ENCODE measurements around the gene TRMT1. TPM values are rescaled to one million over a fixed set of nuclear protein-coding genes. Genes with fewer than 3 reads are reported as not detected.
"Not testable (repeated sequence)": the region's sequence is repeated elsewhere in the genome, so short reads cannot be mapped to it uniquely, and the experiment has no call there.

Gene TRMT1
- total RNA-seq (20.3 and 21.8 TPM in 2 replicates), polyA plus RNA-seq (12.2 and 17.9 TPM in 2 replicates), polyA minus RNA-seq (ENCODE audit: low replicate concordance) (24.9 and 36.2 TPM in 2 replicates)
- 12.4 and 24.1 TPM in 2 replicates for polyA plus RNA-seq (2012)

DNA sequence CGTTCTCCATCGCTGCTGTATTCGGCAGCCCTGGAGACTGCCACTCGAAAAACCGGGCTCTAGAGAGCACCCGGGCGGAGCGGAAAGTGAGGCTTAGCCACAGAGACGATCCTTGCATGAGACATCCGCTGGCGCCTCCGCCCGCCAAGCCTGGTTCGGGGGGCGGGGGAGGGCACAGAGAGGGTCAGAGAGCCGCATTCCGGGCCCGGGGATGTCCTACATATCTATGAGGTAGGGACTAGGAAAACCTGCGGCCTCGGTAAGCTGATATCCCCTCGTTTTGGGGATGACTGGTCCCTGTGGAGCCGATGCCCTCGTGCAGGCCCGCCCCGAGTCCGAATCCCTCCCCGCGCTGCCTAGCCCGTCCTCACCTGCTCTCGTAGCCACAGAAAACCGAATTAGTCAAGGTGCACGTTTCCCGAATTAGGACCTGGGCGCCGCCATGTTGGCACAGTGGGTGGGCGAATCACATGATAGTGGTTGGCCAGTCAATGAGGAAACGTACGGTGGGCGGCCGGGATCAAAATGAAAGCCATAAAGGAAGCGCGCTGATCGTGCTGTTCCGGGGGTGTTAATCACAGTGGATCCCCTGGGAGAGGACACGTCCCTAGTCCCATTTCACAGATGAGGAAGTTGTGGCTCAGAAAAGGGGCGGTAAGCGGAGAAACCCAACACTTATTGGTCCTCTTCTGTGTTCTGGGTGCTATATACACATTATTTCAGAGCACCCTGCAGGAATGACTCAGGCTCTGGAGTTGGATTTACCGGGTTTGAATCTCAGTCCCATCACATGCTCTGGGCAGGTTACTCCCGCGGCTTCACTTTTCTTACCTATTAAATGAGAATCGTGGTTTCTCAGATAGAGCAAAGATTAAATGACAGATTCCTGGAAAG, at the start of gene TRMT1:
TSS of gene TRMT1 (minus strand) at position 459 of the 894 bp plus-strand sequence. CDS start at position 118, 341 bp downstream.
- Histone ChIP-seq H2AFZ (ENCODE audit: low read length) (peak within 1 kb of the TSS; percentile 79), H3K9ac (ENCODE audit: insufficient read depth, low read length) (peak within 1 kb of the TSS; percentile 87), H3K4me1 (ENCODE audit: control insufficient read depth, extremely low read depth, insufficient read depth, low read length) (peaks cover 15% of the 10 kb centered on the region), H3K36me3 (ENCODE audit: control insufficient read depth, insufficient read depth, low read length) (peaks cover 7% of the 10 kb centered on the region), H3K79me2 (ENCODE audit: control insufficient read depth, insufficient read depth, low read length) (peaks cover 45% of the 10 kb centered on the region), H3K27me3 (ENCODE audit: control insufficient read depth, insufficient read depth, low read length) (no peaks in the 10 kb centered on the region), H3K9me3 (ENCODE audit: control insufficient read depth, insufficient read depth, low read depth, low read length) (no peaks in the 10 kb centered on the region), H3K4me3 (replicated peaks in 1 of 4; ENCODE audit: control extremely low read depth in 1 of 4, insufficient read depth in 1 of 4, low read depth in 3 of 4, low read length in 4 of 4) (peak within 1 kb of the TSS; percentile 73 to 97 (median 86)), H3K4me2 (ENCODE audit: extremely low read depth, insufficient read depth, low read length) (peak within 1 kb of the TSS; percentile 99), H3K27ac (ENCODE audit: insufficient read depth, low read length) (peak within 1 kb of the TSS; percentile 75), H4K20me1 (ENCODE audit: control insufficient read depth, extremely low read depth, insufficient read depth, low read length) (no peaks in the 10 kb centered on the region)
- TF ChIP-seq, protein P1, sequence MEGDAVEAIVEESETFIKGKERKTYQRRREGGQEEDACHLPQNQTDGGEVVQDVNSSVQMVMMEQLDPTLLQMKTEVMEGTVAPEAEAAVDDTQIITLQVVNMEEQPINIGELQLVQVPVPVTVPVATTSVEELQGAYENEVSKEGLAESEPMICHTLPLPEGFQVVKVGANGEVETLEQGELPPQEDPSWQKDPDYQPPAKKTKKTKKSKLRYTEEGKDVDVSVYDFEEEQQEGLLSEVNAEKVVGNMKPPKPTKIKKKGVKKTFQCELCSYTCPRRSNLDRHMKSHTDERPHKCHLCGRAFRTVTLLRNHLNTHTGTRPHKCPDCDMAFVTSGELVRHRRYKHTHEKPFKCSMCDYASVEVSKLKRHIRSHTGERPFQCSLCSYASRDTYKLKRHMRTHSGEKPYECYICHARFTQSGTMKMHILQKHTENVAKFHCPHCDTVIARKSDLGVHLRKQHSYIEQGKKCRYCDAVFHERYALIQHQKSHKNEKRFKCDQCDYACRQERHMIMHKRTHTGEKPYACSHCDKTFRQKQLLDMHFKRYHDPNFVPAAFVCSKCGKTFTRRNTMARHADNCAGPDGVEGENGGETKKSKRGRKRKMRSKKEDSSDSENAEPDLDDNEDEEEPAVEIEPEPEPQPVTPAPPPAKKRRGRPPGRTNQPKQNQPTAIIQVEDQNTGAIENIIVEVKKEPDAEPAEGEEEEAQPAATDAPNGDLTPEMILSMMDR (conservative IDR thresholded peaks at IDR 0.05 in 1 of 2, IDR thresholded peaks at IDR 0.05 in 1 of 2; ENCODE audit: low read depth in 1 of 2, low read length in 2 of 2), result no peak
- no peak for TF ChIP-seq EZH2 (IDR thresholded peaks at IDR 0.05; ENCODE audit: low read length, missing control alignments)
- DNase-seq (ENCODE audit: low read depth in 2 of 2), result peak; percentile 94

DNA sequence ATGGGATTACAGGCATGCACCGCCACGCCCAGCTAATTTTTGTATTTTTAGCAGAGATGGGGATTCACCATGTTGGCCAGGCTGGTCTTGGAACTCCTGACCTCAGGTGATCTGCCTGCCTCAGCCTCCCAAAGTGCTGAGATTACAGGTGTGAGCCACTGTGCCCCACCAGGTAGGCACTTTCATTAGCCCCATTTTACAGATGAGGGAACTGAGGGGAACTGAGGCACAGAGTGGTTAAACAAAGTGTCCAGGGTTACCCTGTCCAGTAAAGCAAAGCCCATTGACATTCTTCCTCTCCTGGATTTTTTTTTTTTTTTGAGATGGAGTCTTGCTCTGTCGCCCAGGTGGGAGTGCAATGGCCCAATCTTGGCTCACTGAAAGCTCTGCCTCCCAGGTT, 49.6 kb upstream of the TRMT1 start:
- not testable (repeated sequence) for H3K27me3 ChIP-seq (ENCODE audit: control insufficient read depth, insufficient read depth, low read length); H2AFZ ChIP-seq (ENCODE audit: low read length); H3K4me3 ChIP-seq (replicated peaks in 1 of 4; ENCODE audit: control extremely low read depth in 1 of 4, insufficient read depth in 1 of 4, low read depth in 3 of 4, low read length in 4 of 4); H3K36me3 ChIP-seq (ENCODE audit: control insufficient read depth, insufficient read depth, low read length); H3K4me2 ChIP-seq (ENCODE audit: extremely low read depth, insufficient read depth, low read length); H3K9me3 ChIP-seq (ENCODE audit: control insufficient read depth, insufficient read depth, low read depth, low read length); H3K79me2 ChIP-seq (ENCODE audit: control insufficient read depth, insufficient read depth, low read length); H3K9ac ChIP-seq (ENCODE audit: insufficient read depth, low read length); H4K20me1 ChIP-seq (ENCODE audit: control insufficient read depth, extremely low read depth, insufficient read depth, low read length); H3K27ac ChIP-seq (ENCODE audit: insufficient read depth, low read length); DNase-seq (ENCODE audit: low read depth in 2 of 2)
- H3K4me1 ChIP-seq (ENCODE audit: control insufficient read depth, extremely low read depth, insufficient read depth, low read length), result peaks cover 41% of the 10 kb centered on the region

DNA sequence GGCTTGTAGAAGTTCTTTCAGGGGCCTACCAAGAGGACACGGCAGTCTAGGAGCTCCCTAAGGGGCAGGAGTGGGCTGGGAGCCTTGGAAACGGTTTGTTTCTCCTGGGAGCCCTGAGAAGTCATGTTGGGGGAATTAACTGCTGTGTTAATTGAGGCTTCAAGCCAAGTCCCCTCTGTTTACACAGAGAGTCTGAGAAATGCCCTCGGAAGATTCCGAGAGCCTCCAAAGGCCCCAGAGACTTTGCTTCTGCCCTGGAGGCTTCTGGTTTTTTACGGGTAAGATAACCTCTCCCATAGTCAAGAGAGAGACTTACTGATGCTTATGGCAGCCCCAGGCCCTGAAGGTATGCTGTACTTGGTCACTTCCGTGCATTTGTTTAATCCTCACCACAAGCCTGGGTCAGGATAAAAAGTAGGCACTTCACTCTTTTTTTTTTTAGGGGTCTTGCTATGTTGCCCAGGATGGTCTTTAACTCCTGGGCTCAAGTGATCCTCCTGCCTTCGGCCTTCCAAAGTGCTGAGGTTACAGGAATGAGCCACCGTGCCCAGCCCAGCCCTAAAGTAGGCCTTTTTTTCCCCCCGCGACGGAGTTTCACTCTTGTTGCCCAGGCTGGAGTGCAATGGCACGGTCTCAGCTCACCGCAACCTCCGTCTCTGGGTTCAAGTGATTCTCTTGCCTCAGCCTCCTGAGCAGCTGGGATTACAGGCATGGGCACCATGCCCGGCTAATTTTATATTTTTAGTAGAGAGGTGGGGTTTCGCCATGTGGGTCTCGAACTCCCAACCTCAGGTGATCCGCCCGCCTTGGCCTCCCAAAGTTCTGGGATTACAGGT, 48.8 kb upstream of the TRMT1 start:
- H3K36me3 ChIP-seq (ENCODE audit: control insufficient read depth, insufficient read depth, low read length), result no peaks in the 10 kb centered on the region
- no peak for TF ChIP-seq EZH2 (IDR thresholded peaks at IDR 0.05; ENCODE audit: low read length, missing control alignments)
- H3K9me3 ChIP-seq (ENCODE audit: control insufficient read depth, insufficient read depth, low read depth, low read length), result no peaks in the 10 kb centered on the region
- no peaks in the 10 kb centered on the region for H3K27me3 ChIP-seq (ENCODE audit: control insufficient read depth, insufficient read depth, low read length)
- no peak overlapping the region for H2AFZ ChIP-seq (ENCODE audit: low read length)
- H3K4me1 ChIP-seq (ENCODE audit: control insufficient read depth, extremely low read depth, insufficient read depth, low read length), result peaks cover 41% of the 10 kb centered on the region
- H3K79me2 ChIP-seq (ENCODE audit: control insufficient read depth, insufficient read depth, low read length), result no peaks in the 10 kb centered on the region
- no peaks in the 10 kb centered on the region for H4K20me1 ChIP-seq (ENCODE audit: control insufficient read depth, extremely low read depth, insufficient read depth, low read length)
- no peak overlapping the region for H3K9ac ChIP-seq (ENCODE audit: insufficient read depth, low read length)
- peak overlapping the region; percentile 82 for H3K27ac ChIP-seq (ENCODE audit: insufficient read depth, low read length)
- H3K4me2 ChIP-seq (ENCODE audit: extremely low read depth, insufficient read depth, low read length), result peak overlapping the region; percentile 25
- DNase-seq (ENCODE audit: low read depth in 2 of 2), result peak in 1 of 2 donors; percentile 22
- H3K4me3 ChIP-seq (replicated peaks in 1 of 4; ENCODE audit: control extremely low read depth in 1 of 4, insufficient read depth in 1 of 4, low read depth in 3 of 4, low read length in 4 of 4), result no peak overlapping the region

Data from fibroblast of lung (primary cell).